ENCODE measurements around the gene HOXB4. TPM values are rescaled to one million over a fixed set of nuclear protein-coding genes. Genes with fewer than 3 reads are reported as not detected.

The HOXB4 gene
- total RNA-seq, 2 experiments from 2014 or later, result 0.16 to 0.17 TPM

- Histone ChIP-seq H3K9me3 (ENCODE audit: control insufficient read depth in 1 of 2, insufficient read depth in 1 of 2, low read length in 2 of 2) (peaks cover 0 to 14% of the 10 kb centered on the region in 2 experiments), H3K27ac (ENCODE audit: low read depth in 1 of 2, low read length in 2 of 2) (no peak overlapping the region), H3K4me3 (ENCODE audit: low read length) (peak overlapping the region; percentile 71), H3K36me3 (ENCODE audit: insufficient read depth, low read length) (no peaks in the 10 kb centered on the region), H3K4me1 (ENCODE audit: insufficient read depth, low read length) (peaks cover 51% of the 10 kb centered on the region), H3K27me3 (ENCODE audit: control insufficient read depth in 1 of 2, insufficient read depth in 2 of 2, low read length in 2 of 2) (peaks cover 75 to 80% of the 10 kb centered on the region in 2 experiments)
- no peak for ATAC-seq (ENCODE audit: poor library complexity)
- H3K36me3 Mint-ChIP-seq (ENCODE audit: low read depth), result no peaks in the 10 kb centered on the region
- H3K27ac Mint-ChIP-seq, result no peak overlapping the region
- no peaks in the 10 kb centered on the region for H3K9me3 Mint-ChIP-seq
- no peak for DNase-seq
- intact Hi-C loops (cut with DNase I, micrococcal nuclease), result loop anchor here in 1 of 2 experiments (5.0 to 10.0 kb wide), 2 partner anchors 273 to 765 kb away; partner anchors contain the start of gene SCRN2
- CTCF ChIA-PET, result interaction anchor here (0.7 to 4.1 kb wide), 3 partner anchors 9 to 136 kb away, joined by 3 to 20 read pairs (median 3); no protein-coding TSS in a partner anchor
- H3K27me3 Mint-ChIP-seq, result peaks cover 89% of the 10 kb centered on the region
- H3K4me3 Mint-ChIP-seq, result peak overlapping the region; percentile 89
- POLR2A ChIA-PET, result interaction anchor here (0.6 to 1.5 kb wide), 4 partner anchors 9 to 23 kb away, joined by 3 to 9 read pairs (median 4); partner anchors contain the start of gene HOXB5
- H3K4me1 Mint-ChIP-seq (ENCODE audit: low read depth), result peaks cover 48% of the 10 kb centered on the region
- TF ChIP-seq CTCF (IDR thresholded peaks at IDR 0.05), result no peak
Observed at GRCh38 chr17:48609759-48610281, 31.7 kb upstream of the HOXB4 start.

- no peaks in the 10 kb centered on the region for H3K9me3 Mint-ChIP-seq
- no peak overlapping the region for H3K27ac Mint-ChIP-seq
- Histone ChIP-seq H3K36me3 (ENCODE audit: insufficient read depth, low read length) (no peaks in the 10 kb centered on the region), H3K27me3 (ENCODE audit: control insufficient read depth in 1 of 2, insufficient read depth in 2 of 2, low read length in 2 of 2) (peaks cover 76 to 80% of the 10 kb centered on the region in 2 experiments), H3K9me3 (ENCODE audit: control insufficient read depth in 1 of 2, insufficient read depth in 1 of 2, low read length in 2 of 2) (peaks cover 0 to 11% of the 10 kb centered on the region in 2 experiments), H3K4me3 (ENCODE audit: low read length) (no peak overlapping the region), H3K27ac (ENCODE audit: low read depth in 1 of 2, low read length in 2 of 2) (no peak overlapping the region), H3K4me1 (ENCODE audit: insufficient read depth, low read length) (peaks cover 48% of the 10 kb centered on the region)
- DNase-seq, result no peak
- no peaks in the 10 kb centered on the region for H3K36me3 Mint-ChIP-seq (ENCODE audit: low read depth)
- peak overlapping the region; percentile 70 for H3K4me3 Mint-ChIP-seq
- no peak for TF ChIP-seq CTCF (IDR thresholded peaks at IDR 0.05)
- no peak for ATAC-seq (ENCODE audit: poor library complexity)
- peaks cover 89% of the 10 kb centered on the region for H3K27me3 Mint-ChIP-seq
- POLR2A ChIA-PET, result interaction anchor here (1.1 to 1.5 kb wide), 2 partner anchors 8 to 9 kb away, joined by 3 to 9 read pairs; no protein-coding TSS in a partner anchor
- CTCF ChIA-PET, result interaction anchor here (0.6 to 4.1 kb wide), 3 partner anchors 10 to 57 kb away, joined by 3 to 20 read pairs (median 3); no protein-coding TSS in a partner anchor
- intact Hi-C loops (cut with DNase I, micrococcal nuclease), result no loop called here
- H3K4me1 Mint-ChIP-seq (ENCODE audit: low read depth), result peaks cover 45% of the 10 kb centered on the region
Observed at GRCh38 chr17:48609033-48609432, 30.9 kb upstream of the HOXB4 start.

GRCh38 chr17:48608494-48608834 lies 30.3 kb upstream of the HOXB4 start:
- ChIA-PET CTCF (interaction anchor here (1.2 to 4.1 kb wide), 2 partner anchors 10 to 346 kb away, joined by 3 to 20 read pairs; no protein-coding TSS in a partner anchor), POLR2A (no interaction called here)
- H3K4me3 Mint-ChIP-seq, result no peak overlapping the region
- Histone ChIP-seq H3K36me3 (ENCODE audit: insufficient read depth, low read length) (no peaks in the 10 kb centered on the region), H3K27ac (ENCODE audit: low read depth in 1 of 2, low read length in 2 of 2) (no peak overlapping the region), H3K27me3 (ENCODE audit: control insufficient read depth in 1 of 2, insufficient read depth in 2 of 2, low read length in 2 of 2) (peaks cover 76 to 80% of the 10 kb centered on the region in 2 experiments), H3K4me1 (ENCODE audit: insufficient read depth, low read length) (peaks cover 48% of the 10 kb centered on the region), H3K9me3 (ENCODE audit: control insufficient read depth in 1 of 2, insufficient read depth in 1 of 2, low read length in 2 of 2) (peaks cover 0 to 15% of the 10 kb centered on the region in 2 experiments), H3K4me3 (ENCODE audit: low read length) (no peak overlapping the region)
- peaks cover 39% of the 10 kb centered on the region for H3K4me1 Mint-ChIP-seq (ENCODE audit: low read depth)
- ATAC-seq (ENCODE audit: poor library complexity), result no peak
- H3K36me3 Mint-ChIP-seq (ENCODE audit: low read depth), result no peaks in the 10 kb centered on the region
- no peak for TF ChIP-seq CTCF (IDR thresholded peaks at IDR 0.05)
- intact Hi-C loops (cut with DNase I, micrococcal nuclease), result no loop called here
- H3K9me3 Mint-ChIP-seq, result no peaks in the 10 kb centered on the region
- peaks cover 89% of the 10 kb centered on the region for H3K27me3 Mint-ChIP-seq
- DNase-seq, result no peak
- H3K27ac Mint-ChIP-seq, result no peak overlapping the region
